GM18909 (cell line): ENCODE data around the gene FGF19.
"Not testable (repeated sequence)": the region's sequence is repeated elsewhere in the genome, so short reads cannot be mapped to it uniquely, and the experiment has no call there.

Experiments
- ATAC-seq: cut with Tn5 transposase; IDR thresholded peaks from one replicate; pipeline ENCODE4 v1.9.1; 2021; ENCODE audit warnings: mild to moderate bottlenecking; ENCODE audit not compliant: unreplicated experiment, poor library complexity

FGF19 gene

GRCh38 chr11:69697861-69698260, 6.0 kb downstream of the FGF19 start:
- no peak for ATAC-seq

DNA sequence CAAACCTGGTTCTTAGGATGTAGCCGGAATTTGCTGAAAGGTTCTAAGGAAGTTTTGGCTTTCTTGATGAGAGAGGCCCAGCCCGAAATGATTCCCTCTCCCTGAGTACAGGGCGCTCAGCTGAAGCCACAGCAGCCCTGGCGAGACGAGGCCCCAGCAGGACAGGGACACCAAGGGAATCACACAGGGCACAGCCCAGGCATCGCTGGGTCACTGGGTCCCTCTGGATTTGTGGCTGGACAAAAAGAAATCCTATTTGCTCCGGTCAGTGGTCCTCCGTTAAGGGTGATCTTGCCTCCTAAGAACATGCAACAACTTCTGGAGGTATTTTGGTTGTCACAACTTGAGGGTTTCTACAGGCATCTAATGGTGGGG, 6.4 kb downstream of the FGF19 start:
- ATAC-seq: no peak

- no peak for ATAC-seq
Measured at GRCh38 chr11:69696749-69697468, 6.9 kb downstream of the FGF19 start.

DNA sequence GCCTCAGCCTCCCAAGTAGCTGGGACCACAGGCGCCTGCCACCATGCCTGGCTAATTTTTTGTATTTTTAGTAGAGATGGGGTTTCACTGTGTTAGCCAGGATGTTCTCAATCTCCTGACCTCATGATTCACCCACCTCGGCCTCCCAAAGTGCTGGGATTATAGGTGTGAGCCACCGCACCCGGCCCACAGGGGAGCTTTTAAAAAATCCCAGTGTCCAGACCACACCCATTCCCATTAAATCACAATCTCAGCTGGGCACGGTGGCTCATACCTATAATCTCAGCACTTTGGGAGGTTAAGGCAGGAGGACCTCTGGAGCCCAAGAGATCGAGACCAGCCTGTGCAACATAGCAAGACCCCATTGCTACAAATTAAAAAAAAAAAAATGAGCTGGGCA, 7.8 kb downstream of the FGF19 start:
- ATAC-seq: not testable (repeated sequence)

GRCh38 chr11:69695581-69695980, 8.2 kb downstream of the FGF19 start:
- ATAC-seq: no peak

- ATAC-seq: no peak
Measured at GRCh38 chr11:69694781-69695180, 9.0 kb downstream of the FGF19 start.

GRCh38 chr11:69692422-69692821, 11.4 kb downstream of the FGF19 start:
- ATAC-seq: no peak

- no peak for ATAC-seq
Measured at GRCh38 chr11:69691463-69691862, 12.4 kb downstream of the FGF19 start.

DNA sequence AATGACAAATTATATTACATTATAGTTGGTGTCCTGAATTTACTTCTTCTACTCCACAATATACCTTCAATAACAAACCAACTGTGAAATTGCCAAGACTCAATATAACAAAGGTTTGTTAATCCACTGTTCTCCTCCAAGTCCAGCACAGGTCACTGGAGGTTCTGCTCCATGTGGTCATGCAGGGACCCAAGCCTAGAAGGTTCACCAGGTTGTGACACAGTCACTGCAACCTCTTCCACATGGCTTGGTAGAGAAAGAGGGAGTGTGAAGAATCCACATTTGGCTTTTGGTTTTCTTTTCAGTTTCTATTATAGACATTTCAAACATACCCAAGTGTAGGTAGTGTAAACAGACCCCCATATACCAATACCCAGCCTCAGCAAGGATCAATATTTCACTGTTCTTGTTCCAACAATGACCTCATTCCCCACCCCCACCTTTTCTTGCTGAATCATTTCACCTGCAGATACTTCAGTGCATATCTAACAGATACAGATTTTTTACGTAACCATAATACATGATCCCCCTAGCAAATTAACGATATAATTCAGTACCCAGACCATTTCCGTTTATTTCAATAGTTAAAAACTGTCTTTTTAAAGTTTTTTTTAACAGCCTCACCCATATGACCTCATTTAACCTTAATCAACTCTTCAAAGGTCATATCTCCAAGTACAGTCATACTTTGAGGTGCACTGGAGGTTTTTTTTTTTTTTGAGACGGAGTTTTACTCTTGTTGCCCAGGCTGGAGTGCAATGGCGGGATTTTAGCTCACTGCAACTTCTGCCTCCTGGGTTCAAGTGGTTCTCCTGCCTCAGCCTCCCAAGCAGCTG, 14.1 kb downstream of the FGF19 start:
- ATAC-seq: no peak

DNA sequence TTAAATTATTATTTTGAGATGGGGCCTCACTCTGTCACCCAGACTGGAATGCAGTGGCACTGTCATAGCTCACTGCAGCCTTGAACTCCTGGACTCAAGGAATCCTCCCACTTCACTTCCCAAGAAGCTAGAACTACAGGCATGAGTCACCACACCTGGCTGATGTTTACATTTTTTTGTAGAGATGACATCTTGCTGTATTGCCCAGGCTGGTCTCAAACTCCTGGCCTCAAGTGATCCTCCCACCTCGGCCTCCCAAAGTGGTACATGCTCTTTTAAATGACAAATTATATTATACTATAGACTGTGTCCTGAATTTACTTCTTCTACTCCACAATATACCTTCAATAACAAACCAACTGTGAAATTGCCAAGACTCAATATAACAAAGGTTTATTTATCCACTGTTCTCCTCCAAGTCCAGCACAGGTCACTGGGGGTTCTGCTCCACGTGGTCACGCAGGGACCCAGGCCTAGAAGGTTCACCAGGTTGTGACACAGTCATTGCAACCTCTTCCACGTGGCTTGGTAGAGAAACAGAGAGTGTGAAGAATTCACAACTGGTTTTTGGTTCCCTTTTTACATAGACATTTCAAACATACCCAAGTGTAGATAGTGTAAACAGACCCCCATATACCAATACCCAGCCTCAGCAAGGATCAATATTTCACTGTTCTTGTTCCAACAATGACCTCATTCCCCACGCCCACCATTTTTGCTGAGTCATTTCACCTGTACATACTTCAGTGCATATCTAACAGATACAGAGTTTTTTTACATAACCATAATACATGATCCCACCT, 15.7 kb downstream of the FGF19 start:
- ATAC-seq: not testable (repeated sequence)

DNA sequence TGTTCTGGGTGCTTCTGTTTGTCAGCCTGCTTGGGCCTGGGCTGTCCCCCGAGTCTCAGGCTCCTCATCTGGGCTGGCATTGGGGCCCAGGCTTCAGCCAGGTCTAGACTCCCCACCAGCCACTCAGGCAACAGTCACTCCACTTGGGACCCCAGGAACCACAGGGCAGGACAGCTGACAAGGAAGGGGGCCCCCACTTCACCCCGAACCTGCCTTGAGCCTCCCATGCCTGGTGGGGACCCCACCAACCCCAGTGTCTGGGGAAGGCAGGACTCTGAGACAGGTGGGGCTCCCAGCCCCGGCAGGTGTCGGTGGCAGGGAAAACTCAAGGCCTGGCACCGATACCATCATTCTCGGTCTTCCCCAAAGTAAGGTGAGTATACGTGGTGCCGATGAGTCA, 17.0 kb downstream of the FGF19 start:
- no peak for ATAC-seq

DNA sequence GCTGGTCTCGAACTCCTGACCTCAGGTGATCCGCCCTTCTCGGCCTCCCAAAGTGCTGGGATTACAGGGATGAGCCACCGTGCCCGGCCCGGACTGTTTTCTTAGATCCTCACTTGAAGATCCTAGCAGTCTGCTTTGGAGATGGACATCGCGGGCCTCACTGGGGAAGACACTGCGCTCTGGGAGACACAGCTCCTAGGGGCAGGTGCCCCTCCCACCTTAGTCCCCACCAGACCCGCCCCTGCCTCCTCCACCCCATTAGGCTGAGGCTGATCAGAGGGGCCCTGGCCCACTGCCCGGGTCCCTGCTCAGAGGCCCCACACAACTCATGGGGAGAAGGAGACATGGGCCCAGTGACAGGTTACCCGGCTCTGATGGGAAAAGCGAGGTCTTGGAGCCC, 17.4 kb downstream of the FGF19 start:
- no peak for ATAC-seq

DNA sequence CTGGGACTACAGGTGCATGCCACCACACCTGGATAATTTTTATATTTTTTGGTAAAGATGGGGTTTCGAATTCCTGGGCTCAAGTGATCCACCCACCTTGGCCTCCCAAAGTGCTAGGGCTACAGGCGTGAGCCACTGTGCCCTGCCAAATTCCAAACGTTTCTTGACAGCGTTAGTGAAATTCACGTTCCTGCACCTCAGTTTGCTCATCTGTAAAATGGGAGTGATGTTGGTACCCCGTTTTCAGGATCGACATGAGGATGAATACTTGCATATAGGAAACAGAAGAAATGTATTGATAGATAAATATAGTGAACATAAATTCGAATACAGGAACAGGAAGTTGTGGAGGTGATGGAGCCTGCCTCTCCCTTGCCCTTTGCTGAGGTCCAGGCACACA, 18.5 kb downstream of the FGF19 start:
- no peak for ATAC-seq

DNA sequence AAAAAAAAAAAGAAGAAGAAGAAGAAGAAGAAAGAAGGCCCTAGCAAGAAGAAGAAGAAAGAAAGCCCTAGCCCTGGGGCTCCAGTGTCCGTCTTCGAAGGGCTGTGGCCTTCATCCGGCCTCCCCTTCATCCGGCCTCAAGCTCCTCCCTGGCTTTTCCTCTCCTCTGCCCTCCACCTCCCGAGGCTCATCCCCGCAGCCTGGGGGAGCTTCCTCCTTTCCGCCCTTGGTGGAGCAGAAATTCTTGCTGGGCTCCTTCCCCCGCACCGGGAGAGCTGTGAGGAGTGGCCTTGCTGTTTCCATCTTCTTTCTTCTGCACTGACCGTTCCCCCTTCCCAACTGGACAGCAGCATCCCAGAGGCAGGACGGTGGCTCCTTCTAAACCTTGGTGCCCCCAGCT, 19.2 kb downstream of the FGF19 start:
- no peak for ATAC-seq

GRCh38 chr11:69683764-69684333, 20.0 kb downstream of the FGF19 start:
- ATAC-seq: no peak

DNA sequence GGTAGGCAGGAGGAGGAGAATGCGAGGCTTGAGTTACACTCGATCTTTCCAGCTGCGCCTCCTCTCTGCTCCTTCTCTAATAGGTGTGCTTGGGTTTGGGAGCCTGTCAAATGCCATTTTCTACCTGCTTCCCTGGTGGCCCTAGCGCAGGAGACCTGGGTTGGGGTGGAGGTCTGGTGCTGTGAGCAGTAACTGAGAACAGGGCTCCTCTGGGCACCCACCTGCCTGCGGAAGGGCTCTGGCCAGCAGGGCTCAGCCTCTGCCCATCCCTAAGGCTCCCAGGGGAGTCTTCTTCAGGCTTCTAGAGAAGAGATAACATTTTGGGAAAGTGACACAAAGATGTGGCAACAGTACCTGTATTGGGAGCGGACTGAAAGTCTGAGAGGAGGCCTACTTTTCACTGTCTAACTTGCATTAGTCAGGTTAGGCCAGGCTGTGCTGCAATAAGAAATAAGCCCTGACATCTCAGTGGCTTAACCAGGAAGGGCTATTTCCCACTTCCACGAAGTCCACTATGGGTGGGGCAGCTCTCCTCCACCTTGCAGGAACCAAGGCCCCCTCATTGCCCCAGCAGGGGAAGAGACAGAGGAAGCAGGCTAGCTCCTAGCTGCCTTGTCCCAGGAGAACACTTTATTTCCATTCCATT, 21.0 kb downstream of the FGF19 start:
- no peak for ATAC-seq

DNA sequence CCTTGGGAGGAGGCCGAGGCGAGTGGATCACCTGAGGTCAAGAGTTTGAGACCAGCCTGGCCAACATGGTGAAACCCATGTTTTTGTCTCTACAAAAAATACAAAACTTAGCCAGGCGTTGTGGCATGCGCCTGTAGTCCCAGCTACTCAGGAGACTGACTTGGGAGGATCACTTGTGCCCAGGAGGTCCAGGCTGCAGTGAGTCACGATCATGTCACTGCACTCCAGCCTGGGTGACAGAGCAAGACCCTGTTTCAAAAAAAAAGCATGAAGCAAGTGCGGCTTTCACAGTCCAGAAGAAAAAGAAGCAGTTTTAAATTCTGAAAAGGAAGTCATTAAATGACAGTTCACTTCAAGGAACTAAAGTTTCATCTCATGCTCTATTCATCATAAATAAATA, 21.6 kb downstream of the FGF19 start:
- ATAC-seq: no peak

GRCh38 chr11:69680688-69681087, 23.1 kb downstream of the FGF19 start:
- ATAC-seq: no peak

GRCh38 chr11:69677749-69678148, 26.1 kb downstream of the FGF19 start:
- ATAC-seq: no peak
